Kidney tubule cell (primary cell): ENCODE measurements around the gene LGALS3BP.

Source experiments
- DNase-seq: peaks from one replicate; pipeline ENCODE4 v3.0.0-alpha.2; 2018; ENCODE audit warnings: low spot score

LGALS3BP gene

GRCh38 chr17:78962345-78962983 is 17.3 kb downstream of the LGALS3BP start:
- peak; percentile 64 for DNase-seq

DNA sequence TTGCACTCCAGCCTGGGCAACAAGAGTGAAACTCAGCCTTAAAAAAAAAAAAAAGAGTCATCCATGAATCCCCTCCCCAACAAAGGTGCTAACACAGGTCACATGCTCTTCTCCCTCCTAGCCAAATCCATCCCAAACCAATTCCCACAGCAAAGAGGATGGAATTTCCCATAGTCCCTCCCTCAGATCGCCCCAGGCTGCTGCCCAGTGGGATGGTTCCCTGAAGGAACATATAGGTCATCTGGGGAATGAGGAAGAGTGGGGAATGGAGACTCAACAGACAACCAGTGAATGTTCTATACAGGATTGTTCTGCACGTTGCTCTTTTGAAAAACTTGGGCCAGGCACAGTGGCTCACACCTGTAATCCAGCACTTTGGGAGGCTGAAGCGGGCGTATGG is 18.2 kb downstream of the LGALS3BP start:
- DNase-seq: no peak

- DNase-seq: no peak
Measured at GRCh38 chr17:78960928-78961327, 18.8 kb downstream of the LGALS3BP start.

DNA sequence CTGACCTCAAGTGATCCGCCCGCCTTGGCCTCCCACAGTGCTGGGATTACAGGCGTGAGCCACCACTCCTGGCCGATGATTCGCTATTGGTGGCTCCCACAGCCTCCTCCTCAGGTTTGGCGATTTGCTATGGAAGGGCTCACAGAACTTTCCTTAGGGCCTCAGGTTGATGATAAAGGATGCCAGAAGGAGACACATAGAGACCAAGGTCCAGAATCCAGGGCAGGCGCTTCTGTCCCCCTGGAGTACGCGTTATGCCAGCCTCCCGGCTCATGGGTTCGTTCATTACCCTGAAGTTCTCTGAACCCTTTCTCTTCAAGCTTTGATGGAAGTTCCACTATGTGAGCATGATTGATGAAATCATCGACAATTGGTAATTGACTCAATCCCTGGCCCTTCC is 19.9 kb downstream of the LGALS3BP start:
- no peak for DNase-seq

- DNase-seq: peak; percentile 55
Measured at GRCh38 chr17:78958641-78959127, 21.0 kb downstream of the LGALS3BP start.

GRCh38 chr17:78957128-78957527 is 22.6 kb downstream of the LGALS3BP start:
- peak; percentile 55 for DNase-seq

DNA sequence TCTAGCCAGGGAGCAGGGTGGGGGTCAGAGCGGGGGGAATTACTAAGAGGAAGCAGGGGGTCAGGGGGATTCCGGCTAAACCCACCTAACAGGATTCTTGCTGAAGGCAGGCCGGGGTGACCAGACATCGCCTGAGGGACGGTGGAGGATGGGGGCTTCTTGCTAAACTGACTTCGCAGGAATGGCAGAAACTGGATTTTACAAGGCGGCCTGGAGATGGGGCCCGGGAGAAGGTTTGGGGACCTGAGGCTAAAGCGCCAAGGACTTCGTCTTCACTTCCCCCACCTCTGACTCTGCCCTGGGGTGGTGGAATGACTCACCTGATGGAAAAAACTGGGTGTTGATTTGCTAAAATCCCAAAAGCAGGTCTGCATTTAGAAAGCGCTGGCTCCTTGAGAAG is 23.5 kb downstream of the LGALS3BP start:
- no peak for DNase-seq

DNA sequence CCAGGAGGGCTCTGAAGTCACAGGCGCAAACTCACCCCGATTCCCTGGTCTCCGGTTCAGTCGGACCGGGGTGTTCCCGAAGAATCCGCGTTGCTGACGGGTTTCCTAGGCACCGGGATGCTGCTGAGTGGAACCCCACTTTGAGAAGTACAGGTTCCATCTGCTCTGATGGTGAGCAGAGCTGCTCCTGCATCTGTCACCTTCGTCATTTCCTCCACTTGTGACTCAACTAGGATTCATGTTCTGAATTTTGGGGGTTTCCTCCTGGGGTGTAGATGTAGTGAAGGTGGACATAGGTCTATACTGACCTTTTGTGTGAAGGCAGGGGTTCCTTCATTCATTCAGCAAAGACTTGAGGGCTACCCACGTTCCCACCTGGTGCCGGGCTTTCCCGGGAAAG is 25.0 kb downstream of the LGALS3BP start:
- no peak for DNase-seq

GRCh38 chr17:78953356-78954350 is 26.1 kb downstream of the LGALS3BP start:
- no peak for DNase-seq

- no peak for DNase-seq
Measured at GRCh38 chr17:78952706-78953105, 27.0 kb downstream of the LGALS3BP start.

DNA sequence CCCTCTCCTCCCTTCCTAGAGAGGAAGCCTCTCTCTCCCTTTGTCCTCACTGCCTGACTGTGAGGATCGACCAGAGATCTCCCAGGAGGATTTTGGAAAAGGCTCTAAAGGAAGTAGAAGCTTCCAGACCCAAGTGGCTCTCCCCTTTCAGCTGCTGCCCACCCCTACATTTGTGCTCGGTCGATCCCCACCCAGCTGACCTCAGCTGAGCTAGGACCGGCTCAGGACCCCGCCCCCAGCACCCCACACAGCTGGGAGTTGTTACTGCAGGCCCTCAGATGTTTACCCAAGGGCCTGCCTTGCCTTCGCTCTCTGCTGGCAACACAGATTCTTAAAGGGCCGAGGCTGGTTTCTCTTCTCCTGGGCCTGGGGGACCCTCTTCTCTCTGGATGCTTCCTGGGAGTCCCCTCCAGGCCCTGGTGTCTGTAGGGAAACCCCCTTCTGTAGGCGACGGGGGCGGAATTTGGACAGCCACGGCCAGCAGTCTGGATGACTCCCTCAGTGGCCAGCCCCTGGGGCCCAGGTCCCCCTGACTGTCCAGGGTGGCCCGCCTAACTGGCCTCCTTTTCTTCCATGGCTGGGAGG is 27.7 kb downstream of the LGALS3BP start:
- no peak for DNase-seq

DNA sequence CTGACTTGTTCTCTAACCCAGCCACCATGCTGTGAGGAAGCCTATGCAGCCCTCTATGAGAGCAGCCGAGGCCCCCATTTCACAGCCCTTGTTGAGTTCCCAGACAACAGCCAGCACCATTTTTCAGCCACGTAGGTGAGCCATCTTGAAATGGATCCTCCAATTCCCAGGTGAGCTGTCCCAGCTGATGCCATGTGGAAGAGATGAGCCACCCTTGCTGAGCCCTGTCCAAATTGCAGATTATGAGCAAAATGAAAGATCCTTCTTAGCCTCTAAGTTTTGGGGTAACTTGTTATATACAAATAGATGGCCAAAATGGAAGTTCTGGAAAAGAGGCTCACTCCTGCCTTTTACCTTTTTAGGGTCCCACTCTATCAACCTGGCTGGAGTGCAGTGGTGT is 28.9 kb downstream of the LGALS3BP start:
- no peak for DNase-seq

GRCh38 chr17:78947235-78948149 is 32.2 kb downstream of the LGALS3BP start:
- no peak for DNase-seq

GRCh38 chr17:78946631-78947030 is 33.1 kb downstream of the LGALS3BP start:
- no peak for DNase-seq

- no peak for DNase-seq
Measured at GRCh38 chr17:78946131-78946530, 33.6 kb downstream of the LGALS3BP start.

DNA sequence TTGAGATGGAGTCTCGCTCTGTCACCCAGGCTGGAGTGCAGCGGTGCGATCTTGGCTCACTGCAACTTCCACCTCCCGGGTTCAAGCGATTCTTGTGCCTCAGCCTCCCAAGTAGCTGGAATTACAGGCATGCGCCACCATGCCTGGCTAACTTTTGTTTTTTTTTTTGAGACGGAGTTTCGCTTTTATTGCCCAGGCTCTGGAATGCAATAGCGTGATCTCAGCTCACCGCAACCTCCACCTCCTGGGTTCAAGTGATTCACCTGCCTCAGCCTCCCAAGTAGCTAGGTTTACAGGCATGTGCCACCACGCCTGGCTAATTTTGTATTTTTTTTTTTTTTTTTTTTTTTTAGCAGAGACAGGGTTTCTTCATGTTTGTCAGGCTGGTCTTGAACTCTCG is 34.3 kb downstream of the LGALS3BP start:
- DNase-seq: peak; percentile 80

DNA sequence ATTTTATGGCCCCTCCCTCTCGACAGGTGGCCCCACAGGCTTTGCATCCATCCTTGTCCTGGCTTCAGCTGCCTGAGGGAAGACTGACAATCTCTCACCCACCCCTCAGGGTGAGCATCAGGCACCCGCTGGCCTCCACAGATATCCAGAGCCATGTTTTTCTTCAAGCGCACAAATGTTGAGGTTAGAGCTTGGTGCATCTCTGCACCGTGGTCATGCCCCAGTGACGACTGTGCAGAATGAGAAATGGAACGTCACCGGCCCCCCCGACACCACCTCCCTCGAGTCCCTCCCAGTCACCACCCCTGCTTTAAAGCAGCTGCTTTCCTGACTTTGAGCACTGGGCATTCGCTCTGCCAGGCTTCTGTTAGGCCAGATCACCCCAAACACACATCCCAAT is 34.8 kb downstream of the LGALS3BP start:
- DNase-seq: peak; percentile 49

DNA sequence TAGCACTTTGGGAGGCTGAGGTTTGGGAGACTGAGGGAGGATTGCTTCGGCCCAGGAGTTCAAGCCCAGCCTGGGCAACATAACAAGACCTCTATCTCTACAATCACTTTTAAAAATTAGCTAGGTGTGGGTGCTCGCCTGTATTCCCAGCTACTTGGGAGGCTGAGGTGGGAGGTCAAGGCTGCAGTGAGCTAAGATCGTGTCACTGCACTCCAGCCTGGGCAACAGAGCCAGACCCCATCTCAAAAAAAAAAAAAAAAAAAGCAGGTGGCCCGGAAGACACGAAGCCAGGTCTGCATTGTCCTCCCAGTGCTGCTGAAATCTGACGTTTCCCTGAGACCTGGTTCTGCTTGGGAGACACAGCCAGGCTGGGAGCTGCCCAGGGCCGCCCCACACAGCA is 35.7 kb downstream of the LGALS3BP start:
- no peak for DNase-seq

DNA sequence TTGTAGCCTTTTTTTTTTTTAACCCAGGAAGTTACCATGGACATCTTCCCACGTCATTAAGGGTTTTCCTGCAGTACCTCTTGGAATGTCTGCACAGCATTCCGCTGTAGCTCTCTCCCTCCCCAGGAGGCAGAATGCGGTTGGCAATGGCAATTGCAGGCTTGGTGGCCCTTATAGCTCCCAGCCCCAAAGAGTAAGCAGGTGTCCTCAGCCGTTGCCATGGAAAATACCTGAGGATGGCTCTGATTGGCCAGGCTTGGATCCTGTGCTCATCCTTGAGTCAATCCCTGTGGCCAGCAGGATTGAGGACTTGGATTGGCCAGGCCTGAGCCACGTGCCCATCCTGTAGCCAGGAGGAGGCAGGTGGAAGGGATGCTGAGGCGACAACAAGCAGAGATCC is 39.0 kb downstream of the LGALS3BP start:
- DNase-seq: peak; percentile 44

- DNase-seq: no peak
Measured at GRCh38 chr17:78940258-78940657, 39.5 kb downstream of the LGALS3BP start.

- DNase-seq: no peak
Measured at GRCh38 chr17:78939615-78940014, 40.1 kb downstream of the LGALS3BP start.

GRCh38 chr17:78937561-78937960 is 42.2 kb downstream of the LGALS3BP start:
- DNase-seq: no peak
